Suprapubic skin (tissue), 3 donors: ENCODE measurements around the gene KREMEN1.

Source experiments
- POLR2AphosphoS5 ChIP-seq, 3 donors: sonication (generic); formaldehyde crosslinking; IDR thresholded peaks; one replicate each; pipeline ENCODE4 v1.6.1; 2017; ENCODE audit warnings: antibody characterized with exemption in 3 of 3
- TF ChIP-seq, protein P1 (sequence below), 2 donors: fragments of 200-600 bp in 1 of 2; fragments of 450-650 bp in 1 of 2; sonication (generic) in 1 of 2; IDR thresholded peaks; one replicate each; pipeline ENCODE4 v1.5.1; 2016 to 2019; ENCODE audit warnings: antibody characterized with exemption in 2 of 2, mild to moderate bottlenecking in 1 of 2, moderate library complexity in 1 of 2

GRCh38 chr22:29032584-29032983 lies 40.3 kb upstream of the KREMEN1 start:
- TF ChIP-seq, protein P1, sequence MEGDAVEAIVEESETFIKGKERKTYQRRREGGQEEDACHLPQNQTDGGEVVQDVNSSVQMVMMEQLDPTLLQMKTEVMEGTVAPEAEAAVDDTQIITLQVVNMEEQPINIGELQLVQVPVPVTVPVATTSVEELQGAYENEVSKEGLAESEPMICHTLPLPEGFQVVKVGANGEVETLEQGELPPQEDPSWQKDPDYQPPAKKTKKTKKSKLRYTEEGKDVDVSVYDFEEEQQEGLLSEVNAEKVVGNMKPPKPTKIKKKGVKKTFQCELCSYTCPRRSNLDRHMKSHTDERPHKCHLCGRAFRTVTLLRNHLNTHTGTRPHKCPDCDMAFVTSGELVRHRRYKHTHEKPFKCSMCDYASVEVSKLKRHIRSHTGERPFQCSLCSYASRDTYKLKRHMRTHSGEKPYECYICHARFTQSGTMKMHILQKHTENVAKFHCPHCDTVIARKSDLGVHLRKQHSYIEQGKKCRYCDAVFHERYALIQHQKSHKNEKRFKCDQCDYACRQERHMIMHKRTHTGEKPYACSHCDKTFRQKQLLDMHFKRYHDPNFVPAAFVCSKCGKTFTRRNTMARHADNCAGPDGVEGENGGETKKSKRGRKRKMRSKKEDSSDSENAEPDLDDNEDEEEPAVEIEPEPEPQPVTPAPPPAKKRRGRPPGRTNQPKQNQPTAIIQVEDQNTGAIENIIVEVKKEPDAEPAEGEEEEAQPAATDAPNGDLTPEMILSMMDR (IDR thresholded peaks at IDR 0.05) = no peak
- TF ChIP-seq POLR2AphosphoS5 (IDR thresholded peaks at IDR 0.05) = no peak
